BJ (cell line): ENCODE data around the gene ATP1A2. TPM values are rescaled to one million over a fixed set of nuclear protein-coding genes. Genes with fewer than 3 reads are reported as not detected.

Source experiments
- CTCF ChIA-PET: fragments of 350-600 bp; formaldehyde crosslinking; extraction: SDS; loops from one replicate; lab custom pipeline; 2021; ENCODE audit warnings: antibody characterized with exemption, inconsistent platforms; lab: Yijun Ruan, JAX
- POLR2A ChIA-PET: fragments of 300-600 bp; sonication (Branson Sonifier 250); formaldehyde crosslinking; extraction: SDS; loops from one replicate; lab custom pipeline; 2021; ENCODE audit warnings: antibody characterized with exemption; lab: Charles Lee
- DNase-seq: peaks from one replicate; pipeline ENCODE4 v3.0.0-alpha.2; 2011; ENCODE audit warnings: low read depth
- H3K27me3 ChIP-seq: 2 replicates; pipeline ENCODE4 v1.6.0; 2011; ENCODE audit warnings: low read length; ENCODE audit not compliant: control insufficient read depth, insufficient read depth
- H3K36me3 ChIP-seq: 2 replicates; pipeline ENCODE4 v1.5.1; 2011; ENCODE audit warnings: low read length; ENCODE audit not compliant: control insufficient read depth, insufficient read depth
- H3K4me3 ChIP-seq: 2 replicates; pipeline ENCODE4 v1.5.1; 2011; ENCODE audit warnings: low read depth, mild to moderate bottlenecking, control low read depth, low read length
- CTCF ChIP-seq: IDR thresholded peaks from 2 replicates; pipeline ENCODE4 v1.5.1; 2011; ENCODE audit warnings: low read depth, mild to moderate bottlenecking, control low read depth, inconsistent platforms, low read length, moderate library complexity; ENCODE audit not compliant: insufficient read depth
- polyA plus RNA-seq: library from polyadenylated mRNA; depleted of rRNA; stranded (reverse); fragments of >200 nt; gene quantifications from 2 replicates; pipeline ENCODE4 v1.2.3, GENCODE V29; 2011

ATP1A2 gene
- polyA plus RNA-seq, 1 experiment = 1.1 TPM

DNA sequence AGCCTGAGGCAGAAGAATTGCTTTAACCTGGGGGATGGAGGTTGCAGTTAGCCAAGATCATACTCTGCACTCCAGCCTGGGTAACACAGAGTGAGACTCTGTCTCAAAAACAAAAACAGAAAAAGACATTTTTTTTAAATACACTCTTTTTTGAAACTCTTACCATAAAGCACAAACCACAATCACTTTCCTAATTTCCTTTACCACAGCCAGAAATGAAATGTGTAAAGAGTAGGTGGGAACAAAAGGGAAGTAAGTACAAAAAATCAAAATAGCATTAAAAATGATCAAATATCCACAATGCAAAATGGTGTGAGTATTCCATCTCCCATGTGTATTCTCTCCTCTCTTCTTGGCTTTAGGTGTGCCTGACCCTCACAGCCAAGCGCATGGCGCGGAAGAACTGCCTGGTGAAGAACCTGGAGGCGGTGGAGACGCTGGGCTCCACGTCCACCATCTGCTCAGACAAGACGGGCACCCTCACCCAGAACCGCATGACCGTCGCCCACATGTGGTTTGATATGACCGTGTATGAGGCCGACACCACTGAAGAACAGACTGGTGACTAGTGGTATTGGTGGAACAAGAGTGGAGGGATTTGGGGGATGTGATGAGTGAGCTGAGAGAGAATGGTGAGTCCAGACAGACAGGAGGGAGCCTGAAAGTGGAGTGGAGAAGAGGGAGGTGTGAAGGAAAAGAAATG lies 50.8 kb downstream of the ATP1A2 start:
- Histone ChIP-seq H3K27me3 (no peaks in the 10 kb centered on the region; the same call in 1 of the 2 replicates), H3K4me3 (no peak overlapping the region), H3K36me3 (no peaks in the 10 kb centered on the region)
- no peak for DNase-seq
- no peak for TF ChIP-seq CTCF
- ChIA-PET CTCF (interaction anchor here (0.9 to 3.5 kb wide), 7 partner anchors 24 to 125 kb away, joined by 3 to 13 read pairs (median 3); partner anchors contain the start of gene CASQ1), POLR2A (no interaction called here)

DNA sequence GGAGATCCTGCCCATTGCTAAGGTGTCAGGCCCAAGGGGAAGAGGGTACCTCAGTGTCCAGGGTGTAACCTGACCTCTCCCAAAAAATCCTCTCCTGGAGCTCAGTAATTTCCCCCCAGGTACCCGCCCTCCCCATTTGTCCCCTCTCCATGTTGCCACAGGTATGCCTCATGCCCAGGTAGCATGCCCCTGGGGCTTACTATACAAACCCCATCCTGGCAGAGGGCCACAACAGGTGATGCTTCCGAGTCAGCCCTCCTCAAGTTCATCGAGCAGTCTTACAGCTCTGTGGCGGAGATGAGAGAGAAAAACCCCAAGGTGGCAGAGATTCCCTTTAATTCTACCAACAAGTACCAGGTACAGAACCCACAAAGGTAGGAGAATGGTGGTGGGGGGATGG lies 51.5 kb downstream of the ATP1A2 start:
- no peak for TF ChIP-seq CTCF
- no peak overlapping the region for H3K4me3 ChIP-seq
- POLR2A ChIA-PET = no interaction called here
- CTCF ChIA-PET = interaction anchor here (1.2 to 3.5 kb wide), 5 partner anchors 23 to 85 kb away, joined by 3 to 13 read pairs (median 8); partner anchors contain the start of gene CASQ1
- H3K27me3 ChIP-seq = no peaks in the 10 kb centered on the region
- DNase-seq = no peak
- H3K36me3 ChIP-seq = no peaks in the 10 kb centered on the region

DNA sequence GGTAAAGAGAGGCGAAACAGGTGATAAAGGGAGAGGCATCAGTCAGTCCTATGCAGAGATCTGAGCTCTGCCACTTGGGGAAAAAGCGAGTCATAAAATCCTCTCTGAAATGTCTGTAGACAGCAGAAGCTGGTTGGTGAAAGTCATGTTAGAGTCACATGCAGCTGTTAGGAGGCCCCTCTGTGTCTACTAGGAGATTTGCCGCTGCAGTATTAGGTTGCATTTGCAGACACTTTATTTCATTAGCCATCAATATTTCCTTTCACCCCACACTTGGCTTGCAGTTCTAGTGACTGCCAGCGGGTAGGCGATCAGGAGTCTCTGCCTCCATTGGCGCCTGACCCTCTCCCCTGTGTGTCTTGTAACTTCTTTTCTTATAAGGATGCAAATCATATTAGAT lies 52.0 kb downstream of the ATP1A2 start:
- no peaks in the 10 kb centered on the region for H3K27me3 ChIP-seq
- no peak overlapping the region for H3K4me3 ChIP-seq
- H3K36me3 ChIP-seq = no peaks in the 10 kb centered on the region
- no peak for DNase-seq
- ChIA-PET POLR2A (no interaction called here), CTCF (interaction anchor here (1.2 to 3.5 kb wide), 5 partner anchors 22 to 84 kb away, joined by 3 to 13 read pairs (median 8); partner anchors contain the start of gene CASQ1)
- no peak for TF ChIP-seq CTCF

DNA sequence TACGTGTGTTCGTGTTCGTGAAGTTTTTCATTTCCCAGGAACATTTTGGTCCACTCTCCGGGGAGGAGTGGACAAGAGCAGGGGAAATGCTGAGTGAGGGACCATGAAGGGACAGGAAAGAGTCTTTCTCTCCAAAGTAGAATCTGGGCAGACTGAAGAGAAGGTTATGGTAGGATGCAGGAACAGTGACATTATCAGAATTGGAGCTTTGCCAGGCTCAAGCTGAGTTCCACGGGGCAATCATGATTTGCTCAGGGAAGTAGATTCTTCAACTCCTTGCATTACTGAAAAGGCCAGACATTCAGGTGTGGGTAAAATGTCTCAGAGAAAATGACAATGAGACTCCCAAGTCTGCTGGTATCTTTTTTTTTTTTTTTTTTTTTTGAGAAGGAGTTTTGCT lies 52.5 kb downstream of the ATP1A2 start:
- TF ChIP-seq CTCF = no peak
- CTCF ChIA-PET = interaction anchor here (3.0 to 3.5 kb wide), 3 partner anchors 25 to 84 kb away, joined by 8 to 13 read pairs (median 12); no protein-coding TSS in a partner anchor
- POLR2A ChIA-PET = no interaction called here

GRCh38 chr1:160168609-160169369 lies 53.2 kb downstream of the ATP1A2 start:
- DNase-seq = no peak
- TF ChIP-seq CTCF = no peak
- CTCF ChIA-PET = interaction anchor here (0.8 to 3.5 kb wide), 5 partner anchors 24 to 83 kb away, joined by 3 to 13 read pairs (median 8); no protein-coding TSS in a partner anchor
- Histone ChIP-seq H3K4me3 (no peak overlapping the region), H3K36me3 (no peaks in the 10 kb centered on the region), H3K27me3 (no peaks in the 10 kb centered on the region)
- POLR2A ChIA-PET = no interaction called here

More for the DNA sequence above, 52.5 kb downstream of the ATP1A2 start:
- DNase-seq = no peak
- Histone ChIP-seq H3K4me3 (no peak overlapping the region), H3K36me3 (no peaks in the 10 kb centered on the region), H3K27me3 (no peaks in the 10 kb centered on the region)
